Cardiac muscle cell (in vitro differentiated cells and primary cell): ENCODE data around the gene BID. TPM values are rescaled to one million over a fixed set of nuclear protein-coding genes. Genes with fewer than 3 reads are reported as not detected.

ENCODE experiments used
- DNase-seq, 2 donors: peaks; one replicate each; pipeline versions ENCODE4 v3.0.0 to v3.0.0-alpha.2; 2010 to 2017; ENCODE audit warnings: low read depth in 1 of 2, low spot score in 1 of 2
- H3K27ac ChIP-seq: fragments of 200-600 bp; sonication (generic); 2 replicates; pipeline ENCODE4 v1.5.1; 2016
- H3K27me3 ChIP-seq: fragments of 200-600 bp; sonication (generic); 2 replicates; pipeline ENCODE4 v1.6.0; 2016; ENCODE audit warnings: control low read depth
- H3K36me3 ChIP-seq: fragments of 200-600 bp; sonication (generic); 2 replicates; pipeline ENCODE4 v1.5.1; 2016; ENCODE audit warnings: control low read depth
- H3K4me1 ChIP-seq: fragments of 200-600 bp; sonication (generic); 2 replicates; pipeline ENCODE4 v1.8.1; 2017; ENCODE audit warnings: low read depth, mild to moderate bottlenecking, mixed run types
- H3K4me3 ChIP-seq: fragments of 200-600 bp; sonication (generic); 2 replicates; pipeline ENCODE4 v1.5.1; 2016; ENCODE audit warnings: mild to moderate bottlenecking
- H3K9me3 ChIP-seq: fragments of 200-600 bp; sonication (generic); 2 replicates; pipeline ENCODE4 v1.5.1; 2017; ENCODE audit warnings: low read depth, mild to moderate bottlenecking, control low read depth
- polyA plus RNA-seq: library from polyadenylated mRNA; unstranded; fragments of >200 nt; fragmentation: Nextera tagmentation; extraction: Ambion mirVana; gene quantifications from 2 replicates; pipeline ENCODE4 v1.2.1, GENCODE V29; 2016
- total RNA-seq: library from RNA; depleted of rRNA; stranded (reverse); fragments of >200 nt; gene quantifications from 2 replicates; pipeline ENCODE4 v1.2.3, GENCODE V29; 2016
- TF ChIP-seq, protein P1 (sequence below): IDR thresholded peaks from 2 replicates; pipeline ENCODE4 v1.5.1; 2012; ENCODE audit warnings: low read depth, mild to moderate bottlenecking, low read length

Gene BID
- total and polyA plus RNA-seq, 2 experiments from 2014 or later, result 30.8 to 57.7 TPM

DNA sequence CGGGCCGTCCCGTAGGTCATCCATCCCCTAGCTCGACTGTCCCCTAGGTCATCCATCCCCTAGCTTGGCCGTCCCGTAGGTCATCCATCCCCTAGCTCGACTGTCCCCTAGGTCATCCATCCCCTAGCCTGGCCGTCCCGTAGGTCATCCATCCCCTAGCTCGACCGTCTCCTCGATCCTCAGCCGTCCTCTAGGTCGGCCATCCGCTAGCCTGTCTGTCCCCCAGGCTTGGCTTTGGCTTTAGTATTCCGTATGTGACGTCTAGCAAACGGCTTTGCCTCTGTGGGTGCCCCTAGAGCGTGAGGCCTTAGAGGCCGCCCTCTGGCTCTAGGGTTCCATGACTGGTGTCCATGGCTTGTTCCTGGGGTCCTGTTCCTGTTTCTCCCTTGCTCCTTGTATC is 40.6 kb upstream of the BID start:
- Histone ChIP-seq H3K36me3 (peaks cover 13% of the 10 kb centered on the region), H3K27ac (no peak overlapping the region), H3K4me3 (no peak overlapping the region), H3K27me3 (no peaks in the 10 kb centered on the region), H3K4me1 (no peaks in the 10 kb centered on the region), H3K9me3 (no peaks in the 10 kb centered on the region)
- TF ChIP-seq, protein P1, sequence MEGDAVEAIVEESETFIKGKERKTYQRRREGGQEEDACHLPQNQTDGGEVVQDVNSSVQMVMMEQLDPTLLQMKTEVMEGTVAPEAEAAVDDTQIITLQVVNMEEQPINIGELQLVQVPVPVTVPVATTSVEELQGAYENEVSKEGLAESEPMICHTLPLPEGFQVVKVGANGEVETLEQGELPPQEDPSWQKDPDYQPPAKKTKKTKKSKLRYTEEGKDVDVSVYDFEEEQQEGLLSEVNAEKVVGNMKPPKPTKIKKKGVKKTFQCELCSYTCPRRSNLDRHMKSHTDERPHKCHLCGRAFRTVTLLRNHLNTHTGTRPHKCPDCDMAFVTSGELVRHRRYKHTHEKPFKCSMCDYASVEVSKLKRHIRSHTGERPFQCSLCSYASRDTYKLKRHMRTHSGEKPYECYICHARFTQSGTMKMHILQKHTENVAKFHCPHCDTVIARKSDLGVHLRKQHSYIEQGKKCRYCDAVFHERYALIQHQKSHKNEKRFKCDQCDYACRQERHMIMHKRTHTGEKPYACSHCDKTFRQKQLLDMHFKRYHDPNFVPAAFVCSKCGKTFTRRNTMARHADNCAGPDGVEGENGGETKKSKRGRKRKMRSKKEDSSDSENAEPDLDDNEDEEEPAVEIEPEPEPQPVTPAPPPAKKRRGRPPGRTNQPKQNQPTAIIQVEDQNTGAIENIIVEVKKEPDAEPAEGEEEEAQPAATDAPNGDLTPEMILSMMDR, result no peak
- no peak for DNase-seq

- no peak for DNase-seq
- no peaks in the 10 kb centered on the region for H3K27me3 ChIP-seq
- H3K36me3 ChIP-seq, result peaks cover 13% of the 10 kb centered on the region
- no peaks in the 10 kb centered on the region for H3K9me3 ChIP-seq
- H3K4me1 ChIP-seq, result no peaks in the 10 kb centered on the region
- TF ChIP-seq, protein P1, result no peak
- H3K4me3 ChIP-seq, result no peak overlapping the region
- H3K27ac ChIP-seq, result no peak overlapping the region
Observed at GRCh38 chr22:17814084-17814483, 39.8 kb upstream of the BID start.

- H3K27me3 ChIP-seq, result no peaks in the 10 kb centered on the region
- H3K27ac ChIP-seq, result no peak overlapping the region
- TF ChIP-seq, protein P1, result no peak
- H3K36me3 ChIP-seq, result peaks cover 21% of the 10 kb centered on the region
- no peaks in the 10 kb centered on the region for H3K9me3 ChIP-seq
- no peaks in the 10 kb centered on the region for H3K4me1 ChIP-seq
- no peak overlapping the region for H3K4me3 ChIP-seq
- no peak for DNase-seq
Observed at GRCh38 chr22:17811119-17811518, 36.9 kb upstream of the BID start.

DNA sequence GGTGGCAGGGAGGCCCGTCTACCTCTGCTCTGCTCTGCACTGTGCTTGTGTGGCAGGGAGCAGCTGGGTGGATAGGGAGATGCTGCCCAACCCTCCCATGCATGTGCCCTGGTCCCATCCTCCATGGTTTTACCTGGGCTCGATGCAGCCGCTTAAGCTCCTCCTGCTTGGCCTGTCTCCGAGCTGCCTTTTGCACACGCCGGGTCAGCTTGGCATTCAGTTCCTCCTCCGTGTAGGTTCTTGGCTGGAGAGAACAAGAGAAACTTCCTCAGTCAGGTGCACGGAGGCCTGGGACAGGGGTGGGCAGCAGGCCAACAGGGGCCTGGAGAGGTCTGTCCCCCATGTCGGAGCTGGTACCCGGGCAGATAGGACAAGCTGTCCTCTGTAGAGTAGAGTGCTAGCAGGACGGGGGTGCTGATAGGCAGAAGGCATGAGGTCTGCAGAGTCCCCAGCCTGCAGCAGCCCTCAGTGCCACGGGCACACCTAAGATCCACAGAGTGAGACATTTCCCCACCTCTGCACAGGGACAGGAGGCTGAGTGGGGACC is 36.4 kb upstream of the BID start:
- TF ChIP-seq, protein P1, result no peak
- Histone ChIP-seq H3K4me3 (no peak overlapping the region), H3K36me3 (peaks cover 23% of the 10 kb centered on the region), H3K4me1 (no peaks in the 10 kb centered on the region), H3K9me3 (no peaks in the 10 kb centered on the region), H3K27ac (no peak overlapping the region), H3K27me3 (no peaks in the 10 kb centered on the region)
- no peak for DNase-seq

DNA sequence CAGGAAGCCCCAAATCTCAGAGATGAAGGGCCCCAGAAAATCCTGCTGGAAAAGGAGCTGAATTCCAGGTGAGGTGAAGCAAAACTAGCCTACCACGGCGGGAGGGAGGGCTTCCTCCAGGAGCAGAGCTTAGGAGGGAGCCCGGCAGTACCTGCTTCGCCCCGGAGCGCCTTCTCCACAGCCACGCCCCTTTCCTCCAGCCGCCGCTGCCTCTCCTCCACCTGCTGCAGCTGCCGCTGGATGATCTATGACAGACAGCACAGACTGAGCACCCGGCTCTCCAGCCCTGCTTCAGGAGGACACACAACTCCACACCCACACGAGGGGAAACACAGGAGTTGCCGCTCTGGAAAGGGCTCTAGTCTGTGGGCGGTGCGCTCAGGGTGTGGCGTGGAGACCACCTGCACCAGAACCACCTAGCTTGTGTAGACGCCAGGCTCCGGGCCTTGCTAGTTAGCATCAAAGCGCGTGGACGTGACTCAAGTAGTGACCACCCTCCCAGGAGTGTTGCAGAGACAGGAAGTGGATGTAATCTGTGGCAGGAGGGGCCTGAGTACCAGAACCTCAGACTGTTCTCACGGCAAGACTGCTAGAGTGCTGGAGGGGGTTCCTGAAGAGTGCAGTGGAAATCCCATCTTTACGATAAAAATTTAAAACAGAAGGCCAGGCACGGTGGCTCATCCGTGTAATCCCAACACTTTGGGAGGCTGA is 34.6 kb upstream of the BID start:
- no peak overlapping the region for H3K27ac ChIP-seq
- no peak overlapping the region for H3K4me3 ChIP-seq
- TF ChIP-seq, protein P1, result no peak
- H3K36me3 ChIP-seq, result peaks cover 22% of the 10 kb centered on the region
- H3K9me3 ChIP-seq, result no peaks in the 10 kb centered on the region
- DNase-seq, result peak in 1 of 2 donors; percentile 24
- no peaks in the 10 kb centered on the region for H3K4me1 ChIP-seq
- no peaks in the 10 kb centered on the region for H3K27me3 ChIP-seq
